H54 (cell line): ENCODE data around the gene SPEG.

ENCODE experiments used
- DNase-seq: peaks from one replicate; pipeline ENCODE4 v3.0.0; 2011; ENCODE audit warnings: low spot score, mixed read lengths; ENCODE audit not compliant: insufficient read length
- FAIRE-seq: peaks from 3 replicates; lab custom pipeline; 2011; peaks lifted over from hg19 to GRCh38; lab: Jason Lieb, UNC
- POLR2A ChIP-seq: IDR thresholded peaks from 2 replicates; pipeline ENCODE4 v1.6.1; 2011; ENCODE audit warnings: low read depth, mild to moderate bottlenecking, low read length

SPEG gene

DNA sequence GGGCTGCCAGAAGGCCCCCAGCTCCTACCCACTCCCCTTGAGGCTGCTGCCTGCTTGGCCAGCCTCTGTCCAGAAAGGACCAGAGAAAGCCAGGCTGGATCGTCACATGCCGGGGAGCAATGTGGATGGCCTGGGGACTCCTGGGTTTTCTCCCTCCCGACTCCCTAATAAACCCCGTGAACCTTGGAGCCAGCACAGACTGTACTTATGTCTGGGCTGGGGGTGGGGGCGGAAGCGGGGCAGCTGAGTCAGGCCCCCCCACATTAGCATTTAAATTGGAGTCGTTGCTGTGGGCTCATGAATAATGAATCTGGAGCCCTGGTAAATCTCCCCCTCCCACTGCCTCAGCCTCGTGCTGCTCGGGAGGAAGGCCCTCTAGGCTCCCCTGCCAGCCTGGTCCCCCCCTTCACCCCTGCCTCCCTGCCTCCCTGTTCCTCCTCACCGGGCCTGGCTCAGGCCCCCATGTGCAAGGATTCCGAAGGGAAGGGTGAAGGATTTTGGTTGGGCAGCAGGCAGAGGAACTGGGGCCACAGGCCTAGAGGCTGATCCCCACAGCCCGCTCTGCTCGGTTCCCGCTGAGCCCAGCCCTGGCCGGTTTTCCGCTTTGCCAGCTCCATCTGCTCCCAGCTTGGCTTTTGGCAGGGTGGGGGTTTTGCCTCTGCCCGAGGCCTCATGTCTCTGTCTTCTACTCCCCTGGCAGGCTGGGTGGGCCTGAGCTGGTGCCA lies 72.3 kb downstream of the SPEG start:
- DNase-seq, result no peak
- no peak for TF ChIP-seq POLR2A
- FAIRE-seq, result no peak

DNA sequence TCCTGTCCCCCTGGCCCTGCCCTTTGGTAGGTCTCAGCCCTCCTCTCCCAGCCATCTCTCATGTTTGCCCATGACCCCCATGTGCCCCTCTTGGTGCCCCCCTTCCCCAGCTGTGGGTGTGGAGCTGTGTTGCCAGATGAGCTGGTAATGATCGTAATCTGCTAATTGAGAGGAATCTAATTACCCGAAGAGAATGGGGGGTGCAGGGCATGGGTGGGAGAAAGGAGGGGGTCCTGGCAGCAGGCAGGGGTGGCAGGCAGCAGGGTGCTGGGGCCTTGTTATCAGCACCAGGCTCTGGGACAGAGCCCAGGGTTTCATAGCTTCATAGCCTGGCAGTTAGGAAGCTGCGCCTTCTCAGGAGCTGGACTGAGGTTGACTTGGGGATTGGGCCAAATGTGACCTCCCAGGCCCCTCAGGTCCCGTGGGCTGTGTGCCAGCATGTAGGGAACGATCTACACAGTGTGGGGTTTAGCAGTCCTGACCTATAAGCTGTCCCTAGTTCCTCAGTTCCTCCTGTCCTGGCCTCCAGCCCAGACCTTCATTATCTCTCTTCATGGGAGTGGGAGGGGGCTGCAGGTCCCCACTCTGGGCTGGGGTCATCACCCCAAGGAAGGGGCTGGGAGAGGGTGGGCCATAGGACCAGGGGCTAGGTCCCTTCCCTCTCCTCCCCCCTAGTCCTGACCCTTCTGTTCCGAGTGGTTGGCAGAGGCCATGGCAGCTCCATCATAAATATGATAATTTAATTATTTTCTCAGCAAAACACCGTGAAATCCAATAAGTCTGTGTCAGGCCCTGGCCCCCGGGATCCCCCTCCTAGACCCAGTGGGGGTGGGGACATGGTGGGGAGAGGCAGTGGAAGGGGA lies 73.2 kb downstream of the SPEG start:
- FAIRE-seq, result no peak
- TF ChIP-seq POLR2A, result no peak
- DNase-seq, result no peak

DNA sequence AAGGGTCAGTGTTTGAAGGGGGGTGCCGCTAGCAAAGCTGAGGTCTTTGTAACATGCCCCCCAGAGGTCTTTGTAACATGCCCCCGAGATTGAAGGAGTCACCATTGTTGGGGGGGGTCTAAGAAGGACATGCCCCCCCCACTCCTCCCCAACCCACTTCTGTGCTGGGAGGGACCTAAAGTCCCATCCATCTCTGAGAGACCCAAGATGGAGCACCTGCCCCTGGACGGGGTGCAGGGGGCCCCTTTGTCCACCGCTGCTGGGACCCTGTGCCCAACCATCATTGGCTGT lies 73.7 kb downstream of the SPEG start:
- FAIRE-seq (no peak), DNase-seq (no peak)
- TF ChIP-seq POLR2A, result no peak

DNA sequence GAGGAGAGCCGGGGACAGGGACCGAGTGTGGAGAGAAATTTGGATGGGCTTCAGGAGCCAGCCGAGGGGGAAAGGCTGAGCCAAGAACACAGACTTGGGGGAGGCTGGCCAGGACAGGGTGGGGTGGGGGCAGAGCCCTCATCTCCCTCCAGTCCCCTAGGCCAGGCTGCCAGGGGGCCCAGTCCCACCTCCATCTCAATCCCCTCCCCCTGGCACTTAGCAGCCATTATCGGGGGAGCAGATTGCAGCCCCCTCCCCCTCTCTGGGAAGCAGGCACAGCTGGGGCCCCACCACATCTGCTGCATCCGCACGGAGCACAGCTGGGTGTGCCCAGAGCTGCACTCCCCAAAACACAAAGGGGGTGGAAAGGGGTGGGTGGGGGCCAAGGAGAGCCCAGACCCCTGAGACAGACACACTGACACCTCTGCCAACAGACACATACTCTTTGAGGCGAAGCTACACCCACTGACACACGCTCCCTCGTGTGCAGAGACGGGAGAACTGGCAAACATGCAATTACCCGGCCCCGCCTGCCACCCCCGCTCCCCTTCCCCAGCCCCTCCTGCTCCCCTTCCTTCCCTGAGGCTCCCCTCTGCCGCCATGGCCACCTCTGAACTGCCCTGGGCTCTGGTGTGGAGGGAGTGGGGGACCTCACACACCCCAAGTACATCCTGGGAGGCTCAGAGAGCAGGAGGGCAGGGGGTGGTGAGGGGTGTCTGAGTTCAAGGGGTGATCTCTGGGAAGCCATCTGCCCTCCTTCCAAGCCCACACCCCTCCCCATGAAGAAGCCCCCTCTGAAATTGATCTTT lies 74.5 kb downstream of the SPEG start:
- DNase-seq (no peak), FAIRE-seq (no peak)
- no peak for TF ChIP-seq POLR2A

DNA sequence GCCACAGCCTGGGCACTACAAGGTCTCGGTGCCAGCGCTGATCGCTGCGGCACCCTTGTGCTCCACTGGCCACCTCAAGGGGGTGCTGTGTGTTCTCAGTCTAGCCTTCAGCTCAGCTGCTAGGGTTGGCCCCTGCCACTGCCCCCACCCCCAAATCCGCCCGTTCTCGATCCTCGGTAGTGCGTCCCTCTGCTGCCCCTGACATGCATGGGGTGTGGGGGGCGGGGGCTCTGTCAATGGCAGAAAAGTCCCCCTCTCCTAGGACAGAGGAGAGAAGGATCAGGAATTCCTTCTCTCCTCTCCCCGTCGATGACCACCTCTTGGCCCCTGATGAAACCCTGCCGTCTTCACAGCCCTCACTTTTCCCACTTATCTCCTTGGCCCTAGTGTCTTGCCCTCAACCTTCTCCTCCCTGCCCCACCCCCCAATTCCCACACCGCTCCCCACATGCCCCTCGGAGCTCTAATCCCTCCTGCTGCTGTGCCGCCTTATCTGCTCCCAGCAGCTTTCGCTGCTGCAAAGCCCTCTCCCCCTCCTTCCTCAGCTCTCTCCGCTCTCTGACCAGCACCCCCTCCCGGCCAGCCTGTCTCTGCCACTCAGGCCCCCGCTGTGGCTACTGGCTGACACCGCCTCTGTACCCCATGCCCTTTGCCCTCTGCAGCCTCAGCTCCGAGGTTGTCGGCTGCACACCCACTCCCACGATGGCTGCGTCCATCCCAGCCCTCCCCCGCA lies 75.3 kb downstream of the SPEG start:
- no peak for FAIRE-seq

DNA sequence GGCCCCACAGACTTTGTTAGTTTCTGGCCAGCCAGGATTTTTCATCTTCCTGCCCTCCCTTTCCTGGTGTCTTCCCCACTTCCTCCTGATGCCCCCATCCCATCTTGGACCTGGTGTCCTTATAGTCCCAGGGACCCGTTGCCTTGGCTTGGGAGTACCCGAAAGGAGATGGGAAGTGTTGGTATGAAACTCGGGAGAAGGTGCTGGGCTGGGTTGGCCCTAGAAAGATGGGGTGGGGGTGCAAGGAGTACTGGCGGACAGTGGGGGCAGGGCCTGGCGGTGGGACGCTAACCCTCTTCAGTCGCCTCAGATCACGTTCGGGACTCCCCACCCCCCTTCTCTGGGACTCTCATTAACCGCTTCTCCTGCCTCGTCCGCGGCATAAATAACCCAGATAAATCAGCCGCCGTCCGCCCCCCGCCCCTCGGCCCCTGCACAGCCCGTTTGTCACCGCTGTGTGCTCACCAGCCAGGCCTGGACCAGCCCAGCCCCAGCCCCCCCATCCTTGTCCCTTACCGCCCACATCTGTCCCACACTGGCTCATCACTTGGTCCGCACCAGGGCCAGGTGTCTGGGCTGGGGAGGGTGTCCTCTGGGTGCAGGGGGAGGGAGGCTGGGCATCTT lies 76.0 kb downstream of the SPEG start:
- DNase-seq (no peak), FAIRE-seq (no peak)
- no peak for TF ChIP-seq POLR2A

More for the DNA sequence above, 75.3 kb downstream of the SPEG start:
- DNase-seq, result peak; percentile 60
- no peak for TF ChIP-seq POLR2A

DNA sequence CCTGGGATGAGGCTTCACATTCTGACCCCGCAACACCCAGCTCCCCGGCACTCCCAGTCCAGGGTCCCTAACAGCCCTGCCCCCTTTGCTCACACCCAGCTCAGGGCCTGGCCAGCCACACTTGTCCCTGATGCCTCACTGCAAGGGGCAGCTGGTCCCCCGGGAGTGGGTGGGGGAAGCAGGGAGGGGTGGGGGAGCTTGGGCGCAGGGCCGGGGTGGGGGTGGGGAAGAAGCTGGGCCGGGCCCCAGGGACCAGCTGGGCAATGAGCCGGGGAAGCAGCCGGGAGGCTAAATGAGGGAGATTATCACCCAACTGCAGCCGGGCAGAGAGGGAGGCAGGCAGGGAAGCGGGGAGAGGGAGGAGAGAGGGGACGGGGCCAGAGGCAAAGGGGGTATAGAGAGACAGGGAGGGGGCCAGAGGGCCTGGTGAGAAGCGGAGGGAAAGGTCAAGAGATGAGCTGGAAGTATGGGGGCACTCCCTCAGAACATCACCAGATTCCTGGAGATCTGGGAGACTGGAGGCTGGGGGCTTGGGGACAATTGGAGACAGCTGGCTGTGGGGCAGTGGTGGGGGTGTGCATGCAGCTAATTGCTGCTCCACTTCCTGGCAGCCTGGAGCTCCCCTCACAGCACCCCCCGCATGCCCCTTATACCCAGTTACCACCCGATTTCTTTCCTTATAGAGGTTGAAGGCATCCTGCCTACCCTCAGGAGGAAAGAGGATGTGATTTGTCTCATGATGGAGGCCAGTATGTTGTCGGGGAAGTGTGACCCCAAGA lies 77.1 kb downstream of the SPEG start:
- DNase-seq, result no peak

DNA sequence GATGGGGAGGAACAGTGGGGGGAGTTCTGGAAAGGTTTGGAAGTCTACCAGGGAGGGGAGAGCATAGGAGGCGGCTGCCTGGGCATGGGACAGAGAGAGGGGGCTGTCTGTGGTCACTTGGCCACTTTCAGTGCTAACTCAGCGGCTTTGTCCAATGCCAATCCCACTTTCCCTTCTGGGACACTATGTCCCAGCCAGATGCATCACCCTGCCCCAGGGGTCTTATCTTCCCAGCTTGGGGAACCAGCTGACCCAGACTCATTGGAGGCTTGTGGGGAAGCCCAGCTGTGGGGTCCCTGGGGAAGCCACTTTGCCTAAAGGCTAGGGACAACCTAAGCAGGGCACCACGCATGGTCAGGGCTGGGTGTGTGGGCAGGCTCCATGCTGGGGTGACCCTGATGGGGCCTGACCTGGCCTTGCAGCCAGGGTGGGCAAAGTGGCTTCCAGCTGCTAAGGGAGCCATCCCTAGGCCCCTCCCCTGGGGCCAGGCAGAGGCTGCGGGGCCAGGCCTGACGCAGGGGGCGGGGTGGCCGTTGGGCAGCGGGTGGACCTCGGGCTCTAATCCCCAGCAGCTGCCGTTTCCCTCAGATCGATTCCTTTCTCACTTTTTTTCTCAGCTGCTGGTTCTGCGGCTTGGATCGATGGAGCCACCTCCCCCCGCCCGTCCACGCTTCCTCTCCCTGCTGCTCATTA lies 78.0 kb downstream of the SPEG start:
- no peak for TF ChIP-seq POLR2A
- no peak for DNase-seq
- no peak for FAIRE-seq

More for the DNA sequence above, 77.1 kb downstream of the SPEG start:
- no peak for TF ChIP-seq POLR2A
- FAIRE-seq, result no peak

DNA sequence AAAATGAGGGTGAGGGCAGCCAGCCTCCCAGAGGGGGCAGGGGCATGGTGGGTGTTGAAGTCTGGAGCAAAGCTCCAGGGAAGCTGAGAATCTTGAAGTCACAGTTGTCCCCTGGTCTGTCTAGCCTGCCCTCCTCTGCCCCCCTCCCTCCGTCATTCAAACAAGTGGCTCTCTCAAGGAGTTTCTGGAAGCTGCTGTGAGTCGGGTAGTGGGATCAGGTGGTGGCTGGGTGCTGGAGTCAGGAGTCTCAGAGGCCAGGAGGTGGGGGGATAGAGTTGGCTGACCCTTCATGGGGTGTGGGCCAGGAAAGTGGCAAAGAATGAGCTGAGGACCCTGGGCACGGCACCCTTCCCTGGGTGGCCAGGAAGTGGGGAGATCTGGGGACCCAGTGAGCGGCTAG lies 79.1 kb downstream of the SPEG start:
- TF ChIP-seq POLR2A, result no peak
- no peak for FAIRE-seq
- DNase-seq, result no peak

DNA sequence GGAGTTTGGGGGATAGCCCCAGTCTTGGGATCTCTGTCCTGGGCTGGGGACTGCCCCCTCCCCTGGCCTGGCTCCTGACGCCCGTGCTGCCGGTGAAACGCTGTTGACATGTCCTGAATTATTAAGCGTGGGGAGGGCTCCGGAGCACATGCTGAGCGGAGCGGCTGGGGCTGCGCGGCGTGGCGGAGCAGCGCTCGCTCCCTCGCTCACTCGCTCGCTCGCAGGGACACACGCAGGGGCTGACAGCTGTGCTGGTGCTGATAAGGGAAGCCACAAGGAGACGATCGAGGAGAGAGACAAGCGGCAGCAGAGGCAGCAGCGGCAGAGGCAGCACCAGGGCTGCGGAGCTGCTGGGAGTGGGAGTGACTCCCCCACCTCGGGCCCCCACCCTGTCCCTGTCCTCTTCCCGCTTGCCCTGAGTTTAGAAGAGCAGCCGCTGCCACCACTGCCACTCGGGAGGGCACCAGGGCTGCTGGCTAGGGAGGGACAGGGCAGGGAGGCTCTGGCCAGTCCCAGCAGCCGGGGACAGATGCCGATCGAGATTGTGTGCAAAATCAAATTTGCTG lies 79.6 kb downstream of the SPEG start, which contains the start of gene ASIC4:
Gene ASIC4, plus strand, starts transcription at position 287 of the 566 bp plus-strand sequence. Its CDS starts 243 bp downstream, at position 530.
- TF ChIP-seq POLR2A, result no peak
- DNase-seq, result no peak
- FAIRE-seq, result no peak

DNA sequence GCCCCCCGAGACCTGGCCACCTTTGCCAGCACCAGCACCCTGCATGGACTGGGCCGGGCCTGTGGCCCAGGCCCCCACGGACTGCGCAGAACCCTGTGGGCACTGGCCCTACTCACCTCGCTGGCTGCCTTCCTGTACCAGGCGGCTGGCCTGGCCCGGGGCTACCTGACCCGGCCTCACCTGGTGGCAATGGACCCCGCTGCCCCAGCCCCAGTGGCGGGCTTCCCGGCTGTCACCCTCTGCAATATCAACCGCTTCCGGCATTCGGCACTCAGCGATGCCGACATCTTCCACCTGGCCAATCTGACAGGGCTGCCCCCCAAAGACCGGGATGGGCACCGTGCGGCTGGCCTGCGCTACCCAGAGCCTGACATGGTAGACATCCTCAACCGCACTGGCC lies 80.2 kb downstream of the SPEG start:
- DNase-seq (no peak), FAIRE-seq (no peak)
- TF ChIP-seq POLR2A, result no peak
